Smooth muscle cell (in vitro differentiated cells): Measurements from ENCODE around the gene CXCL11. TPM values are rescaled to one million over a fixed set of nuclear protein-coding genes. Genes with fewer than 3 reads are reported as not detected.
A peak's percentile ranks its signal among the peaks of the same experiment; 100 is the strongest.

Experiments
- DNase-seq: peaks from one replicate; lab custom pipeline; 2025; ENCODE audit not compliant: unreplicated experiment; lab: John Stamatoyannopoulos, UW
- H2AFZ ChIP-seq: fragments of 200-600 bp; sonication (generic); 2 replicates; pipeline ENCODE4 v1.6.0; 2016; ENCODE audit warnings: antibody characterized with exemption, low read depth, mild to moderate bottlenecking
- H3F3A ChIP-seq: fragments of 200-600 bp; sonication (generic); 2 replicates; pipeline ENCODE4 v1.6.0; 2017; ENCODE audit warnings: antibody characterized with exemption, low read depth
- H3K27ac ChIP-seq: fragments of 200-600 bp; sonication (generic); 2 replicates; pipeline ENCODE4 v1.5.1; 2016; ENCODE audit warnings: low read depth, mild to moderate bottlenecking
- H3K27me3 ChIP-seq: fragments of 200-600 bp; sonication (generic); 2 replicates; pipeline ENCODE4 v1.6.1; 2016; ENCODE audit warnings: low read depth, mild to moderate bottlenecking
- H3K36me3 ChIP-seq: fragments of 200-600 bp; sonication (generic); 2 replicates; pipeline ENCODE4 v1.5.1; 2016; ENCODE audit warnings: low read depth
- H3K4me1 ChIP-seq: fragments of 200-600 bp; sonication (generic); 2 replicates; pipeline ENCODE4 v1.5.1; 2016; ENCODE audit warnings: low read depth
- H3K4me2 ChIP-seq: fragments of 200-600 bp; sonication (generic); 2 replicates; pipeline ENCODE4 v1.6.0; 2016; ENCODE audit warnings: mild to moderate bottlenecking
- H3K4me3 ChIP-seq: fragments of 200-600 bp; sonication (generic); 2 replicates; pipeline ENCODE4 v1.5.1; 2016; ENCODE audit warnings: mild to moderate bottlenecking
- H3K79me2 ChIP-seq: fragments of 200-600 bp; sonication (generic); 2 replicates; pipeline ENCODE4 v1.6.0; 2016; ENCODE audit warnings: low read depth, mild to moderate bottlenecking
- H3K9ac ChIP-seq: fragments of 200-600 bp; sonication (generic); 2 replicates; pipeline ENCODE4 v1.6.0; 2016; ENCODE audit warnings: low read depth
- H3K9me3 ChIP-seq: fragments of 200-600 bp; sonication (generic); replicated peaks from 2 replicates; pipeline ENCODE4 v1.5.1; 2016; ENCODE audit warnings: low read depth
- H4K20me1 ChIP-seq: fragments of 200-600 bp; sonication (generic); 2 replicates; pipeline ENCODE4 v1.6.0; 2016; ENCODE audit warnings: low read depth
- WGBS: methylation state at CpG from one replicate; pipeline ENCODE4 v1.1.7; 2016; ENCODE audit warnings: low lambda C conversion rate; 5-methylcytosine and 5-hydroxymethylcytosine counted together
- polyA plus RNA-seq: library from polyadenylated mRNA; unstranded; fragments of >200 nt; fragmentation: Nextera tagmentation; extraction: Ambion mirVana; gene quantifications from 2 replicates; pipeline ENCODE4 v1.2.1, GENCODE V29; 2016
- total RNA-seq: library from RNA; depleted of rRNA; stranded (reverse); fragments of >200 nt; gene quantifications from 2 replicates; pipeline ENCODE4 v1.2.3, GENCODE V29; 2014
- TF ChIP-seq, protein P1 (sequence below): fragments of 200-600 bp; sonication (generic); IDR thresholded peaks from 2 replicates; pipeline ENCODE4 v1.5.1; 2017; ENCODE audit warnings: borderline replicate concordance, mild to moderate bottlenecking, antibody characterized with exemption; ENCODE audit not compliant: insufficient read depth, poor library complexity, severe bottlenecking

CXCL11 gene
- total and polyA plus RNA-seq, 2 experiments from 2014 or later = not detected

DNA sequence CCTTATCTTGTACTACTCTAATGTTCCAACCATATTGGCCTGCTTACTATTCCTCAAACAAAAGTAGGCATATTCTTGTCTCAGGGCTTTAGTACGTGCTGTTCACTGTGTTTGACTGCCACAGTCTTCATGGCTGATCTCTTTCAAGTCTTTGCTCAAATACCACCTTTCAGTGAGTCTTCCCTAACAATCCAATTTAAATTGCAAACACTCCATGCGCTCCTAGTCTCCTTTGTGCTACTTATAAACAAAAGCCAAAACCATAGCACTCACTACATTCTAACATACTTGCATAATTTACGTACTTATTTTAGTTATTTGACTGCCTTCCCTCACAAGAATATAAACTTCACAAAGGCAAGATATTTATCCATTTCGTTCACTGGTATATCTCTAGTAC, 36.9 kb upstream of the CXCL11 start:
- TF ChIP-seq, protein P1, sequence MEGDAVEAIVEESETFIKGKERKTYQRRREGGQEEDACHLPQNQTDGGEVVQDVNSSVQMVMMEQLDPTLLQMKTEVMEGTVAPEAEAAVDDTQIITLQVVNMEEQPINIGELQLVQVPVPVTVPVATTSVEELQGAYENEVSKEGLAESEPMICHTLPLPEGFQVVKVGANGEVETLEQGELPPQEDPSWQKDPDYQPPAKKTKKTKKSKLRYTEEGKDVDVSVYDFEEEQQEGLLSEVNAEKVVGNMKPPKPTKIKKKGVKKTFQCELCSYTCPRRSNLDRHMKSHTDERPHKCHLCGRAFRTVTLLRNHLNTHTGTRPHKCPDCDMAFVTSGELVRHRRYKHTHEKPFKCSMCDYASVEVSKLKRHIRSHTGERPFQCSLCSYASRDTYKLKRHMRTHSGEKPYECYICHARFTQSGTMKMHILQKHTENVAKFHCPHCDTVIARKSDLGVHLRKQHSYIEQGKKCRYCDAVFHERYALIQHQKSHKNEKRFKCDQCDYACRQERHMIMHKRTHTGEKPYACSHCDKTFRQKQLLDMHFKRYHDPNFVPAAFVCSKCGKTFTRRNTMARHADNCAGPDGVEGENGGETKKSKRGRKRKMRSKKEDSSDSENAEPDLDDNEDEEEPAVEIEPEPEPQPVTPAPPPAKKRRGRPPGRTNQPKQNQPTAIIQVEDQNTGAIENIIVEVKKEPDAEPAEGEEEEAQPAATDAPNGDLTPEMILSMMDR = no peak
- Histone ChIP-seq H3K4me3 (no peak overlapping the region), H3F3A (peaks cover 7% of the 10 kb centered on the region), H3K27me3 (no peaks in the 10 kb centered on the region), H3K27ac (no peak overlapping the region), H2AFZ (peak overlapping the region; percentile 28), H3K36me3 (no peaks in the 10 kb centered on the region), H3K9me3 (no peaks in the 10 kb centered on the region), H3K9ac (no peak overlapping the region), H3K79me2 (no peaks in the 10 kb centered on the region), H3K4me1 (no peaks in the 10 kb centered on the region), H3K4me2 (no peak overlapping the region), H4K20me1 (no peaks in the 10 kb centered on the region)
- 71% methylated on average over 4 of the region's 4 CpGs for whole genome bisulfite sequencing
- no peak for DNase-seq

DNA sequence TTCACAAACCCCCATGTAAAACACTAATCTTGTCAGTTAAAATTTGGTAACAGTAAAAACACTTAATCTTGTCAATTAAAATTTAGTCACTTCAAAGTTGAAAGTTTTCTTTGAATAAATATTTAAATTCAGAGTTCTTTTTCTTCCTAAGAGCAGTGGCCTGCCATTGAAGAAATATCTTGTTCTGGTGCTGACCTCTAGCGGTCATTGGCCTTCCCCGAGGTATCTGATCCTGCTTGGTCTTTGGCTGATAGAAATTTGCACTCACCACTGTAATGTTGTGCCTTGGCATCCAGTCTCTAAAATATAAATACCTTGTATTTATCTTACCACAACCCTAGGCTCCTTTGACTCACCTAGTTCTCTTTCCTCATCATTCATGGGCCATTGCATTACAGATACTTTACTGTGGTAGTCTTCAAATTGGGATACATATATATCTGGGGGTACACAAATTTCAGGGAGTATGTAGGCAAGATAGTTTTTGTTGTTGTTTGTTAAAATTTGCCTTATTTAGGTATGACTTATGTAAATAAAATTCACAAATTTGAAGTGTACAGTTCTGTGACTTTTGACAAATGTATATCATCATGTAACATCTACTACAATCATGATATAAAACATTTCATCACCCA, 31.9 kb upstream of the CXCL11 start:
- H3K9me3 ChIP-seq = no peaks in the 10 kb centered on the region
- H2AFZ ChIP-seq = no peak overlapping the region

DNA sequence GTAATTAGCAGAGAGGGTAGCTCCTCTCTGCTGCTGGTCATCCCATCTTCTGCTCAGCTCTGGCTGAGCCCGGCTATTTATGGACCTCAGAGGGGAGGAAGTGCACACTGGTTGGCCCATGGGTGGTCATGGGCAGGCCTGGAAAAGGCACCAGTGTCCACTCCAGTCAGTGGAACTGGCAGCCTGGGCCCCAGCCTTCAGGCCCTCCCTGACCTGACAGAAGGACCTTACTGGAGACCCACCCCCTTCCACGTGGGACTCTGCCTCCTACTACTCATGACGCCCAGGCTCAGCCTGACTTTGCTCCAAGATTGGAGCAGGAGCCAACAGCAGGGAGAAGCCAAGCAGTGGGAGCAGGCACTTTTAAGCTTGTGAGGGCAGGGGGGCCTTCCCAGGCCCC, 30.7 kb upstream of the CXCL11 start:
- no peak overlapping the region for H2AFZ ChIP-seq
- 87% methylated on average over 3 of the region's 3 CpGs for WGBS
- H3F3A ChIP-seq = no peaks in the 10 kb centered on the region
- H3K27ac ChIP-seq = no peak overlapping the region
- H3K27me3 ChIP-seq = no peaks in the 10 kb centered on the region
- no peak for DNase-seq
- H3K4me2 ChIP-seq = no peak overlapping the region
- TF ChIP-seq, protein P1 = no peak
- no peaks in the 10 kb centered on the region for H4K20me1 ChIP-seq
- no peaks in the 10 kb centered on the region for H3K36me3 ChIP-seq
- peaks cover 3% of the 10 kb centered on the region for H3K4me1 ChIP-seq
- H3K79me2 ChIP-seq = no peaks in the 10 kb centered on the region
- H3K4me3 ChIP-seq = no peak overlapping the region
- no peak overlapping the region for H3K9ac ChIP-seq
- no peaks in the 10 kb centered on the region for H3K9me3 ChIP-seq

More for the DNA sequence above, 31.9 kb upstream of the CXCL11 start:
- no peaks in the 10 kb centered on the region for H3F3A ChIP-seq
- H3K79me2 ChIP-seq = no peaks in the 10 kb centered on the region
- peak; percentile 1 for DNase-seq
- no peaks in the 10 kb centered on the region for H3K27me3 ChIP-seq
- TF ChIP-seq, protein P1 = peak; percentile 90
- H3K4me3 ChIP-seq = no peak overlapping the region
- no peak overlapping the region for H3K4me2 ChIP-seq
- H3K36me3 ChIP-seq = no peaks in the 10 kb centered on the region
- 5% methylated on average over 2 of the region's 2 CpGs for WGBS
- H3K27ac ChIP-seq = no peak overlapping the region
- no peaks in the 10 kb centered on the region for H4K20me1 ChIP-seq
- H3K4me1 ChIP-seq = no peaks in the 10 kb centered on the region
- no peak overlapping the region for H3K9ac ChIP-seq

DNA sequence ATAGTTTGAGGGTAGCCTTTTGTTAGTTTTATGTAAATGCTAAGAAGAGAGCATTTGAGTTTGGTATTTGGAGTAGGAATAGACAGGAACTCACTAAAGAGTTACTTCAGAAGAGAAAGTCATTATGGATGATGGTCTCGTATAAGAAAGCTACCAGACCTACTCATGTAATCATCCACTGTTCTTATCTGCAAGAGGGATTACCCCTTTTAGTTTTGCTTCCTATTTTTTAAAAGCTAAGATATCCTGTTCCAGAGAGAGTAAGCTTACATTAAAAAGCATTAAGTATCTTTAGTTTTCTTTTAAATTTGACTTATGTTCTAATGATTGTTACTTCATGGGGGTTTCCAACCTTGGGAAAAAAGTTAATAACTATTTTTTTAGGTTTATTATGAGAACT, 26.1 kb upstream of the CXCL11 start:
- Histone ChIP-seq H3K36me3 (no peaks in the 10 kb centered on the region), H4K20me1 (no peaks in the 10 kb centered on the region), H3K9me3 (no peaks in the 10 kb centered on the region), H3F3A (peaks cover 11% of the 10 kb centered on the region), H3K79me2 (no peaks in the 10 kb centered on the region), H2AFZ (peak overlapping the region; percentile 20), H3K4me3 (no peak overlapping the region), H3K9ac (no peak overlapping the region), H3K27ac (peak overlapping the region; percentile 65), H3K27me3 (no peaks in the 10 kb centered on the region), H3K4me2 (peak overlapping the region; percentile 72), H3K4me1 (peaks cover 20% of the 10 kb centered on the region)
- no peak for DNase-seq
- TF ChIP-seq, protein P1 = no peak
- 11% methylated on average over 1 of the region's 1 CpG for WGBS
